Measurements from ENCODE around the gene RAPGEF3. TPM values are rescaled to one million over a fixed set of nuclear protein-coding genes. Genes with fewer than 3 reads are reported as not detected.

RAPGEF3 gene
- total and polyA plus RNA-seq, 2 of the 13 experiments (the other 11 are each of a cell fraction or from before 2014, with no cell fraction given), result 0.07 TPM

DNA sequence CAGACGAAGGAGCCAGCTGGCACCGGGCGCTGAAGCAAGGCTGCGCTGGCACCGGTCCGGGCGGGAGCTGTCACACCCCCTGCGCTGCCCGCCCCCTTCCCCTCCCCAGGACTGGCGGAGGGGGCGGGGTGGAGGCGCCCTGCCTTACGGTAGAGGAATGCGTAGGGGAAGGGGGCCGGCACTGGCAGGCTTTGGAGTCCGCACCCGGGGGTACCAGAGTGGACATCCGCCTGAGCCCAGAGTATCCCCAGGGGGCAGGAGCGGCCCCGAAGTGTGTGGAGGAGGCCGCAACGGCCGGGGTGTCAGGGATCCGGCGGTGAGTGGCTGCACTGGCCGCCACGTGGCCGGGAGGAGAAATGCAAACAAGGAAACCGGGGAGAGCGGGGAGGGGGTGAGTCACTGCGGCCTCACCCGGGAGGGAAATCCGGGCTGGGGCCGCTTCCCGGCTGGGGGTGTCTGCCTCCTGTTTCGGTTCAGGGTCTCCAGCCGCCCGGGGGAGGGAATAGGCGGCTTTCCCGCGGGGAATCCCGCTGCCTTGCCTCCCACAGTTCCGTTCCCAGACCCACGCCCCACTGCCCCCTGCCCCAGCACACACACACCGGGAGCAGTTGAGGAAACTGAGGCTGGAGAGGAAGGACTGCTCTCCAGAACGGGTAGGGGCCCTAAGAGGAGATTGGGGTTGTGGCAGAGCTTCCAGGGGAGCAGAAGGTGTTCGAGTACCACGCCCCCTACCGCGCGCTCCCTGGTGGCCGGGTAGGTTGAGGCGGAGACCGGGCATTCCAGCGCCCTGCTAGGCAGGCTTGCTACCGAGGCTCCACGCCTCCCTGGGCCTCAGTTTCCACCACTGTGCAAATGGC, at the start of gene RAPGEF3 (continued):
- TF ChIP-seq, protein P1, sequence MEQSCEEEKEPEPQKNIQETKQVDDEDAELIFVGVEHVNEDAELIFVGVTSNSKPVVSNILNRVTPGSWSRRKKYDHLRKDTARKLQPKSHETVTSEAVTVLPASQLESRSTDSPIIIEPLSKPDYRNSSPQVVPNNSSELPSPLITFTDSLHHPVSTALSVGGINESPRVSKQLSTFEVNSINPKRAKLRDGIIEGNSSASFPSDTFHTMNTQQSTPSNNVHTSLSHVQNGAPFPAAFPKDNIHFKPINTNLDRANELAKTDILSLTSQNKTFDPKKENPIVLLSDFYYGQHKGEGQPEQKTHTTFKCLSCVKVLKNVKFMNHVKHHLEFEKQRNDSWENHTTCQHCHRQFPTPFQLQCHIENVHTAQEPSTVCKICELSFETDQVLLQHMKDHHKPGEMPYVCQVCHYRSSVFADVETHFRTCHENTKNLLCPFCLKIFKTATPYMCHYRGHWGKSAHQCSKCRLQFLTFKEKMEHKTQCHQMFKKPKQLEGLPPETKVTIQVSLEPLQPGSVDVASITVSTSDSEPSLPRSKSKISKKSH (CRISPR knock-in tag; IDR thresholded peaks at IDR 0.05; ENCODE audit: borderline replicate concordance), result no peak; the same call in none of the 2 replicates
- TF ChIP-seq ZBTB46 (CRISPR knock-in tag; IDR thresholded peaks at IDR 0.05; ENCODE audit: borderline replicate concordance), result no peak
- TF ChIP-seq ZSCAN21 (CRISPR knock-in tag; IDR thresholded peaks at IDR 0.05; ENCODE audit: borderline replicate concordance), result 0 out of 2 replicates have a peak, but pooled peaks have one; percentile 30
- no peak for TF ChIP-seq PITX1 (CRISPR knock-in tag; IDR thresholded peaks at IDR 0.05)
- no peak for TF ChIP-seq ZNF841 (CRISPR knock-in tag; IDR thresholded peaks at IDR 0.05; ENCODE audit: borderline replicate concordance)
- no peak for TF ChIP-seq TBP (CRISPR knock-in tag; IDR thresholded peaks at IDR 0.05)
- TF ChIP-seq, protein P2, sequence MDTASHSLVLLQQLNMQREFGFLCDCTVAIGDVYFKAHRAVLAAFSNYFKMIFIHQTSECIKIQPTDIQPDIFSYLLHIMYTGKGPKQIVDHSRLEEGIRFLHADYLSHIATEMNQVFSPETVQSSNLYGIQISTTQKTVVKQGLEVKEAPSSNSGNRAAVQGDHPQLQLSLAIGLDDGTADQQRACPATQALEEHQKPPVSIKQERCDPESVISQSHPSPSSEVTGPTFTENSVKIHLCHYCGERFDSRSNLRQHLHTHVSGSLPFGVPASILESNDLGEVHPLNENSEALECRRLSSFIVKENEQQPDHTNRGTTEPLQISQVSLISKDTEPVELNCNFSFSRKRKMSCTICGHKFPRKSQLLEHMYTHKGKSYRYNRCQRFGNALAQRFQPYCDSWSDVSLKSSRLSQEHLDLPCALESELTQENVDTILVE (CRISPR knock-in tag; IDR thresholded peaks at IDR 0.05), result no peak
- TF ChIP-seq ATM (IDR thresholded peaks at IDR 0.05; ENCODE audit: borderline replicate concordance), result no peak
- TF ChIP-seq EZH2 (conservative IDR thresholded peaks at IDR 0.05; ENCODE audit: low read depth, low read length), result no peak
- no peak for TF ChIP-seq SP4 (CRISPR knock-in tag; IDR thresholded peaks at IDR 0.05)
- TF ChIP-seq ZNF558 (CRISPR knock-in tag; IDR thresholded peaks at IDR 0.05; ENCODE audit: borderline replicate concordance), result no peak
- TF ChIP-seq SIN3B (IDR thresholded peaks at IDR 0.05; ENCODE audit: low read length), result no peak
- TF ChIP-seq ZMYM4 (CRISPR knock-in tag; IDR thresholded peaks at IDR 0.05), result no peak
- peak; percentile 37; the same call in 1 of the 2 replicates for TF ChIP-seq TBX2 (CRISPR knock-in tag; IDR thresholded peaks at IDR 0.05; ENCODE audit: borderline replicate concordance)
- TF ChIP-seq HOXA3 (CRISPR knock-in tag; IDR thresholded peaks at IDR 0.05), result 0 out of 2 replicates have a peak, but pooled peaks have one; percentile 9
- no peak for TF ChIP-seq ZNF790 (CRISPR knock-in tag; IDR thresholded peaks at IDR 0.05; ENCODE audit: borderline replicate concordance)
- TF ChIP-seq ZNF660 (CRISPR knock-in tag; IDR thresholded peaks at IDR 0.05; ENCODE audit: borderline replicate concordance, low read depth), result no peak
- no peak for TF ChIP-seq U2AF1 (optimal IDR thresholded peaks at IDR 0.05; ENCODE audit: low read depth, low read length)
- 0 out of 2 replicates have a peak, but pooled peaks have one; percentile 32 for TF ChIP-seq RAD21 (CRISPR knock-in tag; IDR thresholded peaks at IDR 0.05)
- TF ChIP-seq FOXC1 (CRISPR knock-in tag; IDR thresholded peaks at IDR 0.05; ENCODE audit: borderline replicate concordance), result 0 out of 2 replicates have a peak, but pooled peaks have one; percentile 37
- TF ChIP-seq HIVEP1 (CRISPR knock-in tag; IDR thresholded peaks at IDR 0.05), result peak; percentile 61; the same call in 1 of the 2 replicates
- no peak for TF ChIP-seq ZFP37 (CRISPR knock-in tag; IDR thresholded peaks at IDR 0.05; ENCODE audit: borderline replicate concordance)
- TF ChIP-seq HNRNPLL (IDR thresholded peaks at IDR 0.05; ENCODE audit: low read depth, low read length, poor library complexity, severe bottlenecking), result peak; percentile 57
- 0 out of 2 replicates have a peak, but pooled peaks have one; percentile 36 for TF ChIP-seq ZNF501 (CRISPR knock-in tag; IDR thresholded peaks at IDR 0.05)
- no peak for TF ChIP-seq FLYWCH1 (CRISPR knock-in tag; IDR thresholded peaks at IDR 0.05)
- TF ChIP-seq XRCC5 (optimal IDR thresholded peaks at IDR 0.05; ENCODE audit: low read length), result peak; percentile 62
